ENCODE data around the gene PTPRN2. TPM values are rescaled to one million over a fixed set of nuclear protein-coding genes. Genes with fewer than 3 reads are reported as not detected.

Gene PTPRN2
- total and polyA plus RNA-seq, 2 of the 8 experiments (the other 6 are each of a cell fraction or from before 2014, with no cell fraction given): 2.6 to 4.5 TPM

DNA sequence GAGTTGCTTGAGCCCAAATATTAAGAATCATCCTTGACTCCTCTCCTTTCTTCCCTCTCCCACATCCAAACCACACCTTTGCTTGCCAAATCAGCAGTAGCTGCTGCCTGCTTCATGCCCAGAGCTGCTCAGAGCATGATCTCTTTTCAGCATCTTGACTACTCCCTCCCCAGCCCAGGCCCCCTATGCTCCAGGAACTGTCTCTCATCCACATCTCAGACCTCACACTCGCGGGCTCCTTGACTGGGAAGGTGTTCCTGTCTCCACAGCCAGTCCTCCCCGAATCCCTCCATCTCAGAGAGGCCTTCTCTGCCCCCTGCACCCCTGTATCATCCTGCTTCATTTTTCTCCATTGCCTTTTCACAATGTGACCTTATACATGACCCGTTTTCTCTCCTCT is 1093.8 kb downstream of the PTPRN2 start:
- Histone ChIP-seq H3K14ac (ENCODE audit: insufficient read length) (no peak overlapping the region), H4K91ac (replicated peaks; ENCODE audit: insufficient read length, low read length) (no peak overlapping the region), H2BK120ac (replicated peaks; ENCODE audit: low read depth, low read length) (no peak overlapping the region), H2BK5ac (ENCODE audit: low read depth, low read length) (no peak overlapping the region), H2BK12ac (ENCODE audit: low read depth, low read length) (no peak overlapping the region), H3K4me1 (replicated peaks in 1 of 4; ENCODE audit: control insufficient read depth in 3 of 4, insufficient read depth in 4 of 4, low read length in 3 of 4) (no peaks in the 10 kb centered on the region), H3K27ac (ENCODE audit: low read depth, low read length) (no peak overlapping the region), H3K9ac (replicated peaks in 1 of 4; ENCODE audit: extremely low read depth in 1 of 4, low read depth in 3 of 4, low read length in 3 of 4) (no peak overlapping the region), H4K5ac (ENCODE audit: insufficient read length, low read depth, low read length) (no peak overlapping the region), H3K23me2 (ENCODE audit: low read depth, low read length) (no peaks in the 10 kb centered on the region), H3K4me3 (ENCODE audit: extremely low read depth in 1 of 4, insufficient read depth in 2 of 4, low read depth in 3 of 4, low read length in 4 of 4) (no peak overlapping the region), H3K27me3 (replicated peaks in 1 of 4; ENCODE audit: control insufficient read depth in 3 of 4, extremely low read depth in 1 of 4, insufficient read depth in 3 of 4, low read length in 3 of 4) (peaks cover 0 to 3% (median 2%) of the 10 kb centered on the region in 4 experiments; a peak in 3 of 7 replicates), H3K36me3 (ENCODE audit: control insufficient read depth in 2 of 4, insufficient read depth in 4 of 4, low read length in 3 of 4) (no peaks in the 10 kb centered on the region), H3K79me1 (ENCODE audit: low read depth, low read length) (no peaks in the 10 kb centered on the region; the same call in 1 of the 2 replicates), H2AFZ (ENCODE audit: low read length) (no peak overlapping the region), H3K4ac (replicated peaks; ENCODE audit: insufficient read length, low read depth, low read length) (no peak overlapping the region), H2AK5ac (ENCODE audit: low read depth, low read length) (no peak overlapping the region), H4K20me1 (replicated peaks in 1 of 2; ENCODE audit: control insufficient read depth in 1 of 2, insufficient read depth in 2 of 2, low read length in 2 of 2) (no peaks in the 10 kb centered on the region), H3K4me2 (ENCODE audit: insufficient read depth in 1 of 2, low read depth in 2 of 2, low read length in 2 of 2) (no peak overlapping the region), H2BK20ac (ENCODE audit: low read length) (no peak overlapping the region), H4K8ac (ENCODE audit: extremely low read depth, insufficient read depth, low read length) (no peak overlapping the region), H3K23ac (ENCODE audit: insufficient read length) (no peak overlapping the region), H3K79me2 (ENCODE audit: control insufficient read depth in 1 of 2, insufficient read depth in 2 of 2, low read length in 2 of 2) (no peaks in the 10 kb centered on the region), H2BK15ac (ENCODE audit: low read length) (no peak overlapping the region), H3K56ac (replicated peaks; ENCODE audit: insufficient read length, low read depth, low read length) (no peak overlapping the region), H3K9me3 (ENCODE audit: insufficient read depth in 2 of 2, low read depth in 1 of 2, low read length in 1 of 2) (no peaks in the 10 kb centered on the region), H3K18ac (ENCODE audit: extremely low read depth, low read length) (no peak overlapping the region)
- FAIRE-seq (no peak), DNase-seq (ENCODE audit: low read depth in 1 of 2, low spot score in 2 of 2) (no peak)
- TF ChIP-seq RAD21 (IDR thresholded peaks at IDR 0.05 in 1 of 2, conservative IDR thresholded peaks at IDR 0.05 in 1 of 2; ENCODE audit: low read depth in 2 of 2, low read length in 2 of 2): no peak
- no peak for TF ChIP-seq MAFK (IDR thresholded peaks at IDR 0.05; ENCODE audit: low read depth, low read length)
- TF ChIP-seq CHD2 (IDR thresholded peaks at IDR 0.05; ENCODE audit: low read length): no peak
- TF ChIP-seq TAF7 (optimal IDR thresholded peaks at IDR 0.05; ENCODE audit: borderline replicate concordance, low read depth, low read length): no peak
- TF ChIP-seq CTBP2 (IDR thresholded peaks at IDR 0.05; ENCODE audit: borderline replicate concordance, insufficient read depth, insufficient read length, low read length): no peak
- CTCF ChIA-PET (ENCODE audit: partially characterized antibody): interaction anchor here (1.6 kb wide), 1 partner anchor 19 kb away, joined by 6 read pairs; no protein-coding TSS in a partner anchor
- WGBS, 2 experiments (ENCODE audit: extremely low coverage in 1 of 2, insufficient coverage in 1 of 2, insufficient read length in 1 of 2, insufficient replicate concordance in 2 of 2, low coverage in 1 of 2, low lambda C conversion rate in 2 of 2, missing lambda C conversion rate in 1 of 2): 73% methylated on average over 4 of the region's 4 CpGs; no CpG with 5 or more reads in 1 of the 2 experiments
- POLR2A ChIA-PET (ENCODE audit: partially characterized antibody): interaction anchor here (0.7 kb wide), 1 partner anchor 57 kb away, joined by 3 read pairs; no protein-coding TSS in a partner anchor

Measured in H1 (cell line).